ENCODE data around the gene MTG2. TPM values are rescaled to one million over a fixed set of nuclear protein-coding genes. Genes with fewer than 3 reads are reported as not detected.

MTG2 gene
- polyA plus RNA-seq, 1 donor from 2014 or later, result 36.1 TPM

DNA sequence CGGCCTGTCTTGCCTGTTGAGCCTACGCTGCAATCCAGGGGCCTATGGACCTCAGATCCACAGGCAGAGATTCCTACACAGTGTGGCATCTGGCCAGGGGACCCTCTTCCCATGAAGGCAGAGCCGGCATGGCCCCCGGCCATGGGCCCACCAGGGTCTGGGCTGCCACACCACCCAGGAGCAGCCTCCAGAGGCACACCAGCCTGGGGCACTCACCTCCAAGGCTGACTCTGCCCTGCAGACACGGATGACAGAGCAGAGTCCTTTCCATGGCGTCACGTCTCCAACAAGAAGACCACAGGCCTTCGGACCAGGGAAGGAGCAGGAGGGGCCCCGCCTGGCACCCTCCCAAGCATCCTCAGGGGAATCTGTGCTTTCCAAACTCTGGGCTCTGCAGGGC, 40.7 kb downstream of the MTG2 start:
- H3K79me2 ChIP-seq (replicated peaks; ENCODE audit: insufficient read depth, low read length), result no peaks in the 10 kb centered on the region
- no peak overlapping the region for H3K4me3 ChIP-seq (ENCODE audit: low read length)
- H3K4me2 ChIP-seq (ENCODE audit: low read length), result no peak overlapping the region
- H3F3A ChIP-seq (ENCODE audit: insufficient read depth, low read length, poor library complexity, severe bottlenecking), result no peaks in the 10 kb centered on the region
- no peak overlapping the region for H3K9ac ChIP-seq (ENCODE audit: low read length)
- no peak overlapping the region for H3K27ac ChIP-seq (ENCODE audit: low read length)
- H3K9me2 ChIP-seq (ENCODE audit: insufficient read depth, low read length), result no peaks in the 10 kb centered on the region
- no peaks in the 10 kb centered on the region for H3K9me3 ChIP-seq (ENCODE audit: low read length)
- no peaks in the 10 kb centered on the region for H3K36me3 ChIP-seq (ENCODE audit: insufficient read depth, low read length)
- no peaks in the 10 kb centered on the region for H4K20me1 ChIP-seq (ENCODE audit: insufficient read depth)
- TF ChIP-seq SMC3 (conservative IDR thresholded peaks at IDR 0.05; ENCODE audit: poor library complexity) (no peak), POLR2AphosphoS5 (IDR thresholded peaks at IDR 0.05) (no peak), EP300 (conservative IDR thresholded peaks at IDR 0.05; ENCODE audit: poor library complexity, severe bottlenecking) (no peak), TAF1 (IDR thresholded peaks at IDR 0.05; ENCODE audit: low read depth) (no peak), MXI1 (conservative IDR thresholded peaks at IDR 0.05; ENCODE audit: poor library complexity, severe bottlenecking) (no peak), RAD21 (conservative IDR thresholded peaks at IDR 0.05) (no peak), EZH2 (IDR thresholded peaks at IDR 0.05; ENCODE audit: borderline replicate concordance, insufficient read depth, low read length, poor library complexity, severe bottlenecking) (no peak)
- TF ChIP-seq, protein P1, sequence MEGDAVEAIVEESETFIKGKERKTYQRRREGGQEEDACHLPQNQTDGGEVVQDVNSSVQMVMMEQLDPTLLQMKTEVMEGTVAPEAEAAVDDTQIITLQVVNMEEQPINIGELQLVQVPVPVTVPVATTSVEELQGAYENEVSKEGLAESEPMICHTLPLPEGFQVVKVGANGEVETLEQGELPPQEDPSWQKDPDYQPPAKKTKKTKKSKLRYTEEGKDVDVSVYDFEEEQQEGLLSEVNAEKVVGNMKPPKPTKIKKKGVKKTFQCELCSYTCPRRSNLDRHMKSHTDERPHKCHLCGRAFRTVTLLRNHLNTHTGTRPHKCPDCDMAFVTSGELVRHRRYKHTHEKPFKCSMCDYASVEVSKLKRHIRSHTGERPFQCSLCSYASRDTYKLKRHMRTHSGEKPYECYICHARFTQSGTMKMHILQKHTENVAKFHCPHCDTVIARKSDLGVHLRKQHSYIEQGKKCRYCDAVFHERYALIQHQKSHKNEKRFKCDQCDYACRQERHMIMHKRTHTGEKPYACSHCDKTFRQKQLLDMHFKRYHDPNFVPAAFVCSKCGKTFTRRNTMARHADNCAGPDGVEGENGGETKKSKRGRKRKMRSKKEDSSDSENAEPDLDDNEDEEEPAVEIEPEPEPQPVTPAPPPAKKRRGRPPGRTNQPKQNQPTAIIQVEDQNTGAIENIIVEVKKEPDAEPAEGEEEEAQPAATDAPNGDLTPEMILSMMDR (IDR thresholded peaks at IDR 0.05; ENCODE audit: poor library complexity, severe bottlenecking), result no peak
- TF ChIP-seq, protein P2, sequence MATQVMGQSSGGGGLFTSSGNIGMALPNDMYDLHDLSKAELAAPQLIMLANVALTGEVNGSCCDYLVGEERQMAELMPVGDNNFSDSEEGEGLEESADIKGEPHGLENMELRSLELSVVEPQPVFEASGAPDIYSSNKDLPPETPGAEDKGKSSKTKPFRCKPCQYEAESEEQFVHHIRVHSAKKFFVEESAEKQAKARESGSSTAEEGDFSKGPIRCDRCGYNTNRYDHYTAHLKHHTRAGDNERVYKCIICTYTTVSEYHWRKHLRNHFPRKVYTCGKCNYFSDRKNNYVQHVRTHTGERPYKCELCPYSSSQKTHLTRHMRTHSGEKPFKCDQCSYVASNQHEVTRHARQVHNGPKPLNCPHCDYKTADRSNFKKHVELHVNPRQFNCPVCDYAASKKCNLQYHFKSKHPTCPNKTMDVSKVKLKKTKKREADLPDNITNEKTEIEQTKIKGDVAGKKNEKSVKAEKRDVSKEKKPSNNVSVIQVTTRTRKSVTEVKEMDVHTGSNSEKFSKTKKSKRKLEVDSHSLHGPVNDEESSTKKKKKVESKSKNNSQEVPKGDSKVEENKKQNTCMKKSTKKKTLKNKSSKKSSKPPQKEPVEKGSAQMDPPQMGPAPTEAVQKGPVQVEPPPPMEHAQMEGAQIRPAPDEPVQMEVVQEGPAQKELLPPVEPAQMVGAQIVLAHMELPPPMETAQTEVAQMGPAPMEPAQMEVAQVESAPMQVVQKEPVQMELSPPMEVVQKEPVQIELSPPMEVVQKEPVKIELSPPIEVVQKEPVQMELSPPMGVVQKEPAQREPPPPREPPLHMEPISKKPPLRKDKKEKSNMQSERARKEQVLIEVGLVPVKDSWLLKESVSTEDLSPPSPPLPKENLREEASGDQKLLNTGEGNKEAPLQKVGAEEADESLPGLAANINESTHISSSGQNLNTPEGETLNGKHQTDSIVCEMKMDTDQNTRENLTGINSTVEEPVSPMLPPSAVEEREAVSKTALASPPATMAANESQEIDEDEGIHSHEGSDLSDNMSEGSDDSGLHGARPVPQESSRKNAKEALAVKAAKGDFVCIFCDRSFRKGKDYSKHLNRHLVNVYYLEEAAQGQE (IDR thresholded peaks at IDR 0.05; ENCODE audit: borderline replicate concordance), result no peak
- H2AFZ ChIP-seq (ENCODE audit: low read depth, low read length), result no peak overlapping the region
- H3K27me3 ChIP-seq (ENCODE audit: insufficient read depth, low read depth, low read length), result peaks cover 39% of the 10 kb centered on the region

DNA sequence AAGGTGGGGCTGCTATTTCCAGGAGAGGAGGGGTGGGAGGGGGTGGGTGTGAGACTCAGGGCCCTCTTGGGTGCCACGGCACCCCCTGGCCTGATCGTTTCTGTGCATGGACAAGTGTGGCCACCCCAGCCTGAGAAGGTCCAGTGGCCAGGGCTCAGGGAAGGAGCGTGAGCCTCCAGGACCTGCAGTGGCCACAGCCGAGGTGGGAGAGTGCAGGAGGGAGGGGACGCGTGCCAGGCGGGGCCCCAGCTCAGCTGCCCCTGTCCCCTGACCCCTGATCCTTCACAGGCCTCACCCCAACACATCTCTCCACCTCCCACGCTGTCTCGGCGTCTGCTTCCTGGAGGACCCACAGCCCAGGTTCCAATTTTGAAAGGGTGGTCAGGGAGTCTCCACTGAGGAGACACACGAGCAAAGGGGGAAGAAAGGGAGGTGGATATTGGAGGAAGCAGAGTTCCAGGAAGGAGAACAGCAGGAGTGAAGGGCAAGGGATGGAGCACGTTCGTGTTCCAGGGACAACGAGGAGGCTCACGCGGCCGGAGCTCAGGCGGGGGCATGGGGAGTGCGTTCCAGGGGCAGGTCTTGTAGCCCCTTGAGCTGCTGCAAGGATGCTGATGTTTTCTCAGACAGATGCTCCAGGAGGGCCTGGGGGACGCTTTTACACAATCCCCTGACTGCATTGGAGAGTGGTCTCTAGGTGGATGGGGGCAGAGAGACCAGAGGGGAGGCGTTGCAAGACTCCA, 41.5 kb downstream of the MTG2 start:
- TF ChIP-seq SMC3 (conservative IDR thresholded peaks at IDR 0.05; ENCODE audit: poor library complexity) (no peak), TAF1 (IDR thresholded peaks at IDR 0.05; ENCODE audit: low read depth) (no peak), POLR2AphosphoS5 (IDR thresholded peaks at IDR 0.05) (no peak), RAD21 (conservative IDR thresholded peaks at IDR 0.05) (no peak), MXI1 (conservative IDR thresholded peaks at IDR 0.05; ENCODE audit: poor library complexity, severe bottlenecking) (no peak), EP300 (conservative IDR thresholded peaks at IDR 0.05; ENCODE audit: poor library complexity, severe bottlenecking) (no peak), EZH2 (IDR thresholded peaks at IDR 0.05; ENCODE audit: borderline replicate concordance, insufficient read depth, low read length, poor library complexity, severe bottlenecking) (no peak)
- TF ChIP-seq, protein P1 (IDR thresholded peaks at IDR 0.05; ENCODE audit: poor library complexity, severe bottlenecking), result no peak
- TF ChIP-seq, protein P2 (IDR thresholded peaks at IDR 0.05; ENCODE audit: borderline replicate concordance), result no peak
- Histone ChIP-seq H3F3A (ENCODE audit: insufficient read depth, low read length, poor library complexity, severe bottlenecking) (no peaks in the 10 kb centered on the region), H3K79me2 (replicated peaks; ENCODE audit: insufficient read depth, low read length) (no peaks in the 10 kb centered on the region), H3K36me3 (ENCODE audit: insufficient read depth, low read length) (no peaks in the 10 kb centered on the region), H2AFZ (ENCODE audit: low read depth, low read length) (no peak overlapping the region), H3K9me2 (ENCODE audit: insufficient read depth, low read length) (no peaks in the 10 kb centered on the region), H3K27ac (ENCODE audit: low read length) (no peak overlapping the region), H3K9ac (ENCODE audit: low read length) (no peak overlapping the region), H3K4me3 (ENCODE audit: low read length) (no peak overlapping the region), H4K20me1 (ENCODE audit: insufficient read depth) (no peaks in the 10 kb centered on the region), H3K9me3 (ENCODE audit: low read length) (no peaks in the 10 kb centered on the region), H3K4me2 (ENCODE audit: low read length) (no peak overlapping the region), H3K27me3 (ENCODE audit: insufficient read depth, low read depth, low read length) (peaks cover 32% of the 10 kb centered on the region)

Data from neural cell (in vitro differentiated cells).